Stomach smooth muscle (tissue), 2 donors: ENCODE results near the gene RNF150.
"Not testable (repeated sequence)": the region's sequence is repeated elsewhere in the genome, so short reads cannot be mapped to it uniquely, and the experiment has no call there.

Experiments
- H3K27ac ChIP-seq: one replicate; pipeline ENCODE4 v1.7.0; 2013; ENCODE audit warnings: mild to moderate bottlenecking, low read length, inconsistent platforms
- H3K27me3 ChIP-seq, 2 donors: one replicate each; pipeline ENCODE4 v1.7.0; 2013; ENCODE audit warnings: low read length in 2 of 2; ENCODE audit not compliant: insufficient read depth in 2 of 2, control insufficient read depth in 1 of 2
- H3K36me3 ChIP-seq, 2 donors: one replicate each; pipeline ENCODE4 v1.7.0; 2013; ENCODE audit warnings: low read length in 2 of 2; ENCODE audit not compliant: control insufficient read depth in 2 of 2, insufficient read depth in 2 of 2
- H3K4me1 ChIP-seq: one replicate; pipeline ENCODE4 v1.7.0; 2013; ENCODE audit warnings: low read length; ENCODE audit not compliant: control insufficient read depth, insufficient read depth
- H3K4me3 ChIP-seq, 2 donors: one replicate each; pipeline ENCODE4 v1.7.0; 2013; ENCODE audit warnings: low read length in 2 of 2
- H3K9ac ChIP-seq, 2 donors: one replicate each; pipeline ENCODE4 v1.7.0; 2013; ENCODE audit warnings: low read length in 2 of 2, mild to moderate bottlenecking in 1 of 2
- H3K9me3 ChIP-seq, 2 donors: one replicate each; pipeline ENCODE4 v1.7.0; 2013; ENCODE audit warnings: low read length in 2 of 2; ENCODE audit not compliant: control insufficient read depth in 2 of 2
- donor health status: healthy.
- donor health status: Pancreatic carcinoma.

RNF150 gene

GRCh38 chr4:140844061-140844460 lies 289.2 kb downstream of the RNF150 start:
- no peak overlapping the region for H3K9ac ChIP-seq
- H3K4me3 ChIP-seq, result no peak overlapping the region
- H3K9me3 ChIP-seq, result peaks cover 2 to 6% of the 10 kb centered on the region in 2 donors
- H3K36me3 ChIP-seq, result no peaks in the 10 kb centered on the region
- H3K4me1 ChIP-seq, result no peaks in the 10 kb centered on the region
- H3K27me3 ChIP-seq, result no peaks in the 10 kb centered on the region
- no peak overlapping the region for H3K27ac ChIP-seq

GRCh38 chr4:140841186-140841585 lies 292.1 kb downstream of the RNF150 start:
- no peaks in the 10 kb centered on the region for H3K4me1 ChIP-seq
- no peak overlapping the region for H3K4me3 ChIP-seq
- no peak overlapping the region for H3K27ac ChIP-seq
- no peaks in the 10 kb centered on the region for H3K27me3 ChIP-seq
- H3K9ac ChIP-seq, result no peak overlapping the region
- H3K9me3 ChIP-seq, result peaks cover 2 to 6% of the 10 kb centered on the region in 2 donors
- H3K36me3 ChIP-seq, result no peaks in the 10 kb centered on the region

- peaks cover 2 to 6% of the 10 kb centered on the region in 2 donors for H3K9me3 ChIP-seq
- H3K27me3 ChIP-seq, result no peaks in the 10 kb centered on the region
- H3K4me3 ChIP-seq, result no peak overlapping the region
- no peak overlapping the region for H3K9ac ChIP-seq
- no peaks in the 10 kb centered on the region for H3K36me3 ChIP-seq
- H3K27ac ChIP-seq, result no peak overlapping the region
- H3K4me1 ChIP-seq, result no peaks in the 10 kb centered on the region
Measured at GRCh38 chr4:140839888-140840790, 293.1 kb downstream of the RNF150 start.

GRCh38 chr4:140839406-140839805 lies 293.9 kb downstream of the RNF150 start:
- H3K4me3 ChIP-seq, result no peak overlapping the region
- no peaks in the 10 kb centered on the region for H3K27me3 ChIP-seq
- H3K4me1 ChIP-seq, result no peaks in the 10 kb centered on the region
- no peak overlapping the region for H3K27ac ChIP-seq
- peaks cover 2 to 6% of the 10 kb centered on the region in 2 donors for H3K9me3 ChIP-seq
- H3K9ac ChIP-seq, result no peak overlapping the region
- no peaks in the 10 kb centered on the region for H3K36me3 ChIP-seq

- Histone ChIP-seq H3K4me3 (no peak overlapping the region), H3K27ac (no peak overlapping the region), H3K27me3 (no peaks in the 10 kb centered on the region), H3K9me3 (peaks cover 2 to 6% of the 10 kb centered on the region in 2 donors), H3K9ac (no peak overlapping the region), H3K4me1 (no peaks in the 10 kb centered on the region), H3K36me3 (no peaks in the 10 kb centered on the region)
Measured at GRCh38 chr4:140837736-140838135, 295.5 kb downstream of the RNF150 start.

GRCh38 chr4:140834839-140835495 lies 298.3 kb downstream of the RNF150 start:
- Histone ChIP-seq H3K36me3 (no peaks in the 10 kb centered on the region), H3K27ac (no peak overlapping the region), H3K9me3 (no peaks in the 10 kb centered on the region), H3K9ac (no peak overlapping the region), H3K4me3 (no peak overlapping the region), H3K27me3 (no peaks in the 10 kb centered on the region), H3K4me1 (no peaks in the 10 kb centered on the region)

GRCh38 chr4:140833280-140833679 lies 300.0 kb downstream of the RNF150 start:
- Histone ChIP-seq H3K27ac (no peak overlapping the region), H3K4me1 (no peaks in the 10 kb centered on the region), H3K36me3 (no peaks in the 10 kb centered on the region), H3K27me3 (no peaks in the 10 kb centered on the region), H3K9me3 (no peaks in the 10 kb centered on the region), H3K4me3 (no peak overlapping the region), H3K9ac (no peak overlapping the region)

- H3K4me3 ChIP-seq, result no peak overlapping the region
- H3K9me3 ChIP-seq, result no peaks in the 10 kb centered on the region
- H3K4me1 ChIP-seq, result no peaks in the 10 kb centered on the region
- H3K9ac ChIP-seq, result no peak overlapping the region
- no peaks in the 10 kb centered on the region for H3K27me3 ChIP-seq
- H3K27ac ChIP-seq, result no peak overlapping the region
- no peaks in the 10 kb centered on the region for H3K36me3 ChIP-seq
Measured at GRCh38 chr4:140829825-140830224, 303.4 kb downstream of the RNF150 start.

- Histone ChIP-seq H3K36me3 (no peaks in the 10 kb centered on the region), H3K9ac (no peak overlapping the region), H3K27ac (no peak overlapping the region), H3K4me1 (no peaks in the 10 kb centered on the region), H3K27me3 (no peaks in the 10 kb centered on the region), H3K4me3 (no peak overlapping the region), H3K9me3 (no peaks in the 10 kb centered on the region)
Measured at GRCh38 chr4:140826701-140827027, 306.6 kb downstream of the RNF150 start.

GRCh38 chr4:140820520-140820919 lies 312.7 kb downstream of the RNF150 start:
- not testable (repeated sequence) for H3K27me3 ChIP-seq, H3K4me3 ChIP-seq, H3K27ac ChIP-seq, H3K9me3 ChIP-seq, H3K4me1 ChIP-seq, H3K9ac ChIP-seq, H3K36me3 ChIP-seq

GRCh38 chr4:140819610-140820009 lies 313.7 kb downstream of the RNF150 start:
- H3K27me3 ChIP-seq, result no peaks in the 10 kb centered on the region
- no peak overlapping the region for H3K4me3 ChIP-seq
- no peak overlapping the region for H3K27ac ChIP-seq
- H3K4me1 ChIP-seq, result no peaks in the 10 kb centered on the region
- H3K9ac ChIP-seq, result no peak overlapping the region
- no peaks in the 10 kb centered on the region for H3K36me3 ChIP-seq
- no peaks in the 10 kb centered on the region for H3K9me3 ChIP-seq
